Activated T-helper 1 cell treated with anti-CD3 and anti-CD28 coated beads, Interleukin-2, amount 50 U/mL, for 16 hours (primary cell): Measurements from ENCODE around the gene SPRR4.

ENCODE experiments used
- DNase-seq, 2 donors: peaks; one replicate each; pipeline ENCODE4 v3.0.0-alpha.2; 2020; ENCODE audit warnings: low read depth in 1 of 2, low spot score in 1 of 2

The SPRR4 gene, protein sequence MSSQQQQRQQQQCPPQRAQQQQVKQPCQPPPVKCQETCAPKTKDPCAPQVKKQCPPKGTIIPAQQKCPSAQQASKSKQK

DNA sequence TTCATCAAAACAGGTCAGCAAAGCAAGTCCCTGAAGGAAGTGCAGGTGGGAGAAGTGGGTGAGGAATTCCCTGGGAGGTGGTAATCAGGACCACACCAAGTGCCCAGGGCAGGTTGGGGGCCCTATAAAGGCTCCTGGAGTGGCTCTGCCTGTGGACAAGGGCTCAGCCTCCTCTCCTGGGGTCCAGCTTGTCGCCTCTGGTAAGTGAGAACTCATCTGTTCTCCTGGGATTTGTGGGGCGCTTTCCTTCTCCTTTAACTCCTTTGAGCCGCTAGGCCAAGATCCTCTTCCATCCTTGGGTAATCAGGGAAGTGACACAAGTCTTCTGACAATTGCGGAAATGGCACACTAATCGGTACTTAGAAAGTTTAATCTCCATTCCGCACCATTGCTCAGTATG is at the start of gene SPRR4:
Gene SPRR4, plus strand, starts transcription at position 154 of the 400 bp plus-strand sequence. CDS start 1,243 bp downstream, outside the sequence.
- no peak for DNase-seq

- no peak for DNase-seq
These were observed 46.3 kb upstream of the SPRR4 start for GRCh38 chr1:152924191-152924590.

- DNase-seq: no peak
These were observed 44.4 kb upstream of the SPRR4 start for GRCh38 chr1:152926091-152926490.

DNA sequence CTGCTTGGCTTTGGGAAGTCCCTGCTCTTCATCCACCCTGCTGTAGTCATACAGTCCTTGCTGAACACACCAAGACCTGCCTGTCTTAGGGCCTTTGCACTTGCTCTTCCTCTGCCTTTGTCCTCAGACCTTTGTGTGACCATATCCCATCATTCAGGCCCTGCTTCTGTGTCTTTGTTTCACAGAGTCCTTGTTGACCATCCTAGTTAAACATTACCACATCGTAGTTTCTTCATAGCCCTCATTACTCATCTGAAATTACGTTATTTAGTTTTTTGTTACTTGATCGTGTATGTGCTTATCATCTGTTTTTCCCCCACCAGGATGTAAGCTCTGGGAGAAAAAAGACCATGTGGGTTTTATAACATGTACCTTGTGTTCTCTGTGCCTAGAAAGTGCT is 41.8 kb upstream of the SPRR4 start:
- no peak for DNase-seq

- no peak for DNase-seq
These were observed 38.2 kb upstream of the SPRR4 start for GRCh38 chr1:152932170-152932811.

- no peak for DNase-seq
These were observed 37.3 kb upstream of the SPRR4 start for GRCh38 chr1:152933196-152933595.

DNA sequence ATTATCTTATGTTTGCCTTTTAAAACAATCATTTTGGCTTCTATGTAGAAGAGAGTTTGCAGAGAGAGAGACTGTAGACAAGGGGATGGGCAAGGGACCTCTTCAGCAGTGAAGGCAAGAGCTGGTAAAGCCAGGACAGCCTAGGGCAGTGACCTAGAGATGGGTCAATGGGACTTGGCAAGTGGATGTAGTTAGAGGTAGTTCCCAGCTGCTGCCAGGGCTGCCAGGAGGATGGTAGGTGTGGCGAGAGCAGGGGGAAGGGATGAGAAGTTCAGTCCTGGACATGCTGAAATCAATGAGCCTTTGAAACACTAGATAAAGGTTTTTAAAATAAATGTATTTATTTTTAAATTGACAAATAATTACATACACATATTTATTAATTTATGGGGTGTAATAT is 29.8 kb upstream of the SPRR4 start:
- DNase-seq: no peak

DNA sequence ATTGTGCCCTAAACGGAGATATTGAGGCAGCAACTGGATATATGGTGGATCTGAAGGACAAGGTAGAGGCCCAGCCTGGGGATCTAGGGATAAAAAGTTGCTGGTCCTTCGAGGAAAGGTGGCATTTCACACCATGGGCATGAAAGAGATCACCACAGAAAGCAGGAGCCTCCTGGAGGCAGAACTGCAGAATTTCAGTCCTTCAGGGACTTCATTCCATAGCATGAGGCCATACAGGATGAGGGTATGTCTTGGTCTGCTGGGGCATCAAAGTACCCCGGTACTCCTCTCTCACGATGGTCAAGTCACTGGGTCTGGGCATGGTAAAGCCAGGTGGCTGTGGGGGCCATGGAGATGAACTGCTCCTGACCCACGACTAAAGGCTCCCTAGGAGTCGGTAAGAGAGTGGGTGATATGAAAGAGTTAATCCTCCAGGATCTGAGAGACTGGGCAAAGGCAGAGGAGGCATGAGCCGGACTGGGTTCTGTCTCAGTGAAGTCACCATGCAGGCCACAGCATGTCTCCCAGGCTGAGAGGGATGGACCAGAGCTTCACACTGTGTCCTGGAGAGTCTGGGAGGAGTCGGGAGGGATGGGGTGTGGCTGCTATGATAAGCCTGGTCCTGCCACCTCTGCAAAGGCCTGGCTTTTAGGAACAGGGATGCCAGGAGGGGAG is 29.3 kb upstream of the SPRR4 start:
- no peak for DNase-seq

GRCh38 chr1:152942161-152942560 is 28.3 kb upstream of the SPRR4 start:
- DNase-seq: no peak

DNA sequence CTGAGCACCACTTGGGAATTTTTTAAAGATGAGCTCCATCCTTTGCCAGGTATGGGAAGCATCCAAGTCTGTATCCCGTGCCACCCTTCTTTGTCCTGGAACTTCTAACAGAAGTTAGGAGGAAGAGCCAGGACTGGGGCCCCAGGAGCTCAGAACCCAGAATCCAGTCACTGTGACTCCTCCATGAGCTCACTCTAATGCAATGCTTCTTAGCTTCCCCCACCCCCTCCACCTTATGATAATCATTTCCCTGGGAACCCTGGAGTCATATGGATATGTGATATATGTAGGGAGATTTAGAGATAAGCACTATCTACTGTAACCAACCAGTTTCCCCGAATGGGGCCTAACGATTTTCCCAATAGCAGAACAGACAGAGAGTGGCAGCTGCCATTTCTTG is 24.2 kb upstream of the SPRR4 start:
- no peak for DNase-seq

GRCh38 chr1:152946651-152947256 is 23.7 kb upstream of the SPRR4 start, which contains the start of gene SPRR5:
TSS of gene SPRR5 (plus strand) at chr1:152947206. CDS start at chr1:152948555, 1,349 bp downstream.
- DNase-seq: no peak

DNA sequence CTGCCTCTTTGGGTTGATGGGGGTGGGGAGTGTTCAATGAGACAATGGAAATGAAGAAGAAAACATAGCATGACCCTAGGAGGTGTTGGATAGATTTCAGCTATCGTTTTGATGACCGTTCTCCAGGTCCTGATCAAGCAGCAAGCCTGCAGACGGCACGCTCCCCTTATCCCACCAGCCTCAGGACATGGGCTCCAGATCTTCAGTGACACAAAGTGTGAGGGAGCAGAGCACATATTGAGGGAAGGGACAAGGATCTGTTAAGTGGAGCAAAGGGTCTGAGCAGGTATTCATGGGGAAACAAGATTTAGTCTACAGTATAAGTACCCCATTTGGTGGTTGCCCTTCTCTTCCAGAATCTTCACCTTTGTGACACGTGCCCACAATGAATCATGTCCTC is 18.7 kb upstream of the SPRR4 start:
- DNase-seq: no peak

GRCh38 chr1:152953761-152954160 is 16.7 kb upstream of the SPRR4 start:
- DNase-seq: no peak

DNA sequence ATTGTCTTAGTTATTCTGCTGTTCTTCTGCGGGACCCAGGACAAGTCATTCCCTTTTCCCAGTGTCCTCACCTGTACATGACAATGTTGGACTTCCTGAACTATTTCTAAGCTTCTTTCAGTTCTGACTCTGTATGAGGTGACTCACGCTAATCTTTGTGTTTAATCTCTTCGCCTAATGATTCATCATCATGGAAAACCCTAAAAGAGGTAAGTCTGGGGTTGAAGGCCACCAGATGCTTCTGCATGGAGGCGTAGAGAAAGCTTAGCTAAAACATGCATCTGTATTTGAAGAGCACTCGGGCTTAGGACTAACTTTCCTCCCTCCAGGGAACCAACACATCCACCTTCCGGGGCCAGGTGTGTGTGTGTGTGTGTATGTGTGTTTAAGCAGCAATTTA is 16.0 kb upstream of the SPRR4 start:
- DNase-seq: no peak

- DNase-seq: no peak
These were observed 12.9 kb upstream of the SPRR4 start for GRCh38 chr1:152957561-152957960.

- no peak for DNase-seq
These were observed 11.2 kb upstream of the SPRR4 start for GRCh38 chr1:152959273-152959672.

DNA sequence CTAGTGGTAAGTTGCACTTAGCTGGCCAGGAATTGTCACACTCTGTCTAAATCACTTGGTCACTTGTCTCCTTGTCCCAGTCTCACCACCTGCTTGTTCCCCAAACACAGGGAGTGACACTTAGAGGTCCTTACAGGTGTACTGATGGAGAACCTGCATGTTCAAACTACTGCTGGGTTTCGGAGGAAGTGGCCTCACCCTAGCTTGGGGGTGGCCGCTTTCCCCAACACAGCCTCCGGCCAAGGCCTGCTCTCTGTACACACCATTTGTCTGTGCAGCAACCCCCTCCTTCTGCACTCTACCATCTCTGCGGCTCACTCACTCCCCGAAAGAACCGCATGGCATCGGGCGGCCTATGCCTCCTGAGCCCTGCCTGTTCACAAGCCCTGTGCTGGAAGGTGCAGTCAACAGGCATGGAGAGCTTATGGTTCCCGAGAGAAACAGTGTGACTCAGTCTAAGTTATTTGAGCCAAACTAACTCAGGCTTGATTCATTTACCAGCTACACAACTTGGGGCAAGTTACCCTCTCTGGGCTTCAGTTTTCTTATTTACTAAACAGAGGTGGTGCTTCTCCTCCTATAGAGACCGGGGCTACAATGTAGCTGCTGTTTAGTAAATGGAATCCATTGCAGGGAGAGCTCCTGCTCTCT is 10.5 kb upstream of the SPRR4 start:
- DNase-seq: no peak

GRCh38 chr1:152960452-152961044 is 9.9 kb upstream of the SPRR4 start:
- no peak for DNase-seq

- no peak for DNase-seq
These were observed 9.1 kb upstream of the SPRR4 start for GRCh38 chr1:152961226-152961891.

- no peak for DNase-seq
These were observed 7.5 kb upstream of the SPRR4 start for GRCh38 chr1:152962876-152963415.

DNA sequence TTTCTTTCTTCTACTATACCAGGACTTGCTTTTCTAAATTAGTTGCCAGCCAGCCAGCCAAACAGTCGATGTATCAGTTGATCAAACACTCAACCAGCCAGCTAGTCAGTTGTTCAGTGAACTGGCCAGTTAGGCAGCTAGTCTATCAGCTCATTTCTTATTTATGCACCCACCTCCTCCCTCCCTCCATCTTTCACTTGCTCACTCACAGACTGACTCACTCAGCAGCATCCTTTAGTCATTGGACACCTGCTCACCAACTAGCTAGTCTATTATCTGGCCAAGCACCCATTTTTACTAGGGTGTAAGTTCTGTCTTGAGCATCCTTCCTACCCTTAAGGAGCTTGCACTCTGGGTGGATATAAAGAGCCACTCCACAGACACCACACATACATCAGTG is 5.9 kb upstream of the SPRR4 start:
- DNase-seq: no peak
